ENCODE data around the gene TYRO3. TPM values are rescaled to one million over a fixed set of nuclear protein-coding genes. Genes with fewer than 3 reads are reported as not detected.
A peak's percentile ranks its signal among the peaks of the same experiment; 100 is the strongest.
"Not testable (repeated sequence)": the region's sequence is repeated elsewhere in the genome, so short reads cannot be mapped to it uniquely, and the experiment has no call there.

TYRO3 gene
- total and polyA plus RNA-seq, 3 donors from 2014 or later, result 99.0 to 156 (median 107) TPM

DNA sequence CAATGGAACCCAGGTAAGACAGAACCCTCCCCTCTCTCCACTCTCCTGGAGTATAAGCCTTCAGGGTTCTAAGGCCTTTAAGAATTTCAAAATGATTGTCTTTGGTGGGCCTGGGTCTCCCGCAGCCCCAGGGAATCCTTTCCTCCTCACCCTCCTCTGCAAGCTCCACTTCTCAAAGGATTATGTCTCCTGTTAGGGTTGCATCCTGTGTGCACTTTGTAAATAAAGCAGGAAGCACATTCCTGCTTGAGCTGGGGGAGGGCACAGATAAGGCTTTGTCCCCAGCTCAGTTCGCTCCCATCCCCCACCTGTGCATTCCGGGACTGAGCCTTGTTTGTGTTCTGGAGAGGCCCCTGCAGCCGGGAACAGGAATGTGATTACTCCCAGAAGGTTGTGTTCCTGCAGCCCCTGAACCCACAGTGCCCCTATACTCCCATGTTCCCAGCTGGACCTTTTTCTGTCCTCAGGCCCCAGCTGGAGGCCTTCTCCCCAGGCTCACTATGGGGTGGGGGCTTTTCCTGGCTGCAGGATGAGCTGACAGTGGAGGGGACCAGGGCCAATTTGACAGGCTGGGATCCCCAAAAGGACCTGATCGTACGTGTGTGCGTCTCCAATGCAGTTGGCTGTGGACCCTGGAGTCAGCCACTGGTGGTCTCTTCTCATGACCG is 9.5 kb downstream of the TYRO3 start:
- peaks cover 73% of the 10 kb centered on the region for H3K4me1 ChIP-seq
- H3K36me3 ChIP-seq (ENCODE audit: low read depth, missing control alignments), result no peaks in the 10 kb centered on the region
- no peak for TF ChIP-seq POLR2A (IDR thresholded peaks at IDR 0.05)
- TF ChIP-seq, protein P1, sequence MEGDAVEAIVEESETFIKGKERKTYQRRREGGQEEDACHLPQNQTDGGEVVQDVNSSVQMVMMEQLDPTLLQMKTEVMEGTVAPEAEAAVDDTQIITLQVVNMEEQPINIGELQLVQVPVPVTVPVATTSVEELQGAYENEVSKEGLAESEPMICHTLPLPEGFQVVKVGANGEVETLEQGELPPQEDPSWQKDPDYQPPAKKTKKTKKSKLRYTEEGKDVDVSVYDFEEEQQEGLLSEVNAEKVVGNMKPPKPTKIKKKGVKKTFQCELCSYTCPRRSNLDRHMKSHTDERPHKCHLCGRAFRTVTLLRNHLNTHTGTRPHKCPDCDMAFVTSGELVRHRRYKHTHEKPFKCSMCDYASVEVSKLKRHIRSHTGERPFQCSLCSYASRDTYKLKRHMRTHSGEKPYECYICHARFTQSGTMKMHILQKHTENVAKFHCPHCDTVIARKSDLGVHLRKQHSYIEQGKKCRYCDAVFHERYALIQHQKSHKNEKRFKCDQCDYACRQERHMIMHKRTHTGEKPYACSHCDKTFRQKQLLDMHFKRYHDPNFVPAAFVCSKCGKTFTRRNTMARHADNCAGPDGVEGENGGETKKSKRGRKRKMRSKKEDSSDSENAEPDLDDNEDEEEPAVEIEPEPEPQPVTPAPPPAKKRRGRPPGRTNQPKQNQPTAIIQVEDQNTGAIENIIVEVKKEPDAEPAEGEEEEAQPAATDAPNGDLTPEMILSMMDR (IDR thresholded peaks at IDR 0.05), result peak in 1 of 3 experiments; percentile 9
- H3K27me3 ChIP-seq, result no peaks in the 10 kb centered on the region
- H3K27ac ChIP-seq, result peak overlapping the region; percentile 72 to 76
- DNase-seq, result peak; percentile 95
- intact Hi-C loops (cut with DNase I; ENCODE audit: low total_unique reads), result no loop called here
- H3K9me3 ChIP-seq, result no peaks in the 10 kb centered on the region
- WGBS, 2 donors, result 31 to 33% methylated on average over 7 to 8 of the region's 8 CpGs
- H3K4me3 ChIP-seq, result no peak overlapping the region

GRCh38 chr15:41569232-41569631 is 10.2 kb downstream of the TYRO3 start:
- Histone ChIP-seq H3K4me1 (peaks cover 65% of the 10 kb centered on the region), H3K27ac (peak overlapping the region; percentile 72 to 76)
- H3K4me3 ChIP-seq; H3K36me3 ChIP-seq (ENCODE audit: low read depth, missing control alignments); intact Hi-C loops (cut with DNase I; ENCODE audit: low total_unique reads); H3K9me3 ChIP-seq; DNase-seq; H3K27me3 ChIP-seq: not testable (repeated sequence)
- WGBS, 2 donors, result 44 to 88% methylated on average over 1 of the region's 1 CpG

- no peak for TF ChIP-seq POLR2A (IDR thresholded peaks at IDR 0.05)
- TF ChIP-seq, protein P1 (IDR thresholded peaks at IDR 0.05), result no peak
- intact Hi-C loops (cut with DNase I; ENCODE audit: low total_unique reads), result no loop called here
- no peaks in the 10 kb centered on the region for H3K27me3 ChIP-seq
These were observed 11.8 kb downstream of the TYRO3 start for GRCh38 chr15:41570764-41571163.

DNA sequence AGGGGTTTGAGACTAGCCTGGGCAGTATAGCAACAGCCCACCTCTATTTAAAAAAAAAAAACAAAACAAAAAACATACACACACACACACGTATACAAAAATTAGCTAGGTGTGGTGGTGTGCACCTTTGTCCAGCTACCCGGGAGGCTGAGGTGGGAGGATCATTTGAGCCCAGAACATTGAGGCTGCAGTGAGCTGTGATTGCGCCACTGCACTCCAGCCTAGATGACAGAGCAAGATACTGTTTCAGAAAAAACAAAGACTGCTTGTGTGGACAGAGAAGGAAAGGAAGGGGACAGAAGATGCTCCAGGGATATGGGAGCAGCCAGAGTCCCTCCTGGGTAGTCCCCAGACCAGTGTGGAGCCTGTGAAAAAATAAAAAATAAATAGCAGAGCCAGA is 12.9 kb downstream of the TYRO3 start:
- Histone ChIP-seq H3K27ac (peak overlapping the region in 1 of 2 donors; percentile 76), H3K4me1 (peaks cover 45% of the 10 kb centered on the region), H3K27me3 (no peaks in the 10 kb centered on the region), H3K9me3 (no peaks in the 10 kb centered on the region), H3K36me3 (ENCODE audit: low read depth, missing control alignments) (no peaks in the 10 kb centered on the region), H3K4me3 (no peak overlapping the region)
- 74% methylated on average over 3 of the region's 3 CpGs for WGBS, 2 donors
- TF ChIP-seq, protein P1 (IDR thresholded peaks at IDR 0.05), result no peak
- TF ChIP-seq POLR2A (IDR thresholded peaks at IDR 0.05), result no peak
- intact Hi-C loops (cut with DNase I; ENCODE audit: low total_unique reads), result no loop called here
- no peak for DNase-seq

More at GRCh38 chr15:41570764-41571163, 11.8 kb downstream of the TYRO3 start:
- Histone ChIP-seq H3K27ac (peak overlapping the region; percentile 72 to 76), H3K36me3 (ENCODE audit: low read depth, missing control alignments) (no peaks in the 10 kb centered on the region), H3K9me3 (no peaks in the 10 kb centered on the region), H3K4me1 (peaks cover 57% of the 10 kb centered on the region), H3K4me3 (no peak overlapping the region)
- DNase-seq, result no peak
- WGBS, 2 donors, result 34 to 73% methylated on average over 3 of the region's 3 CpGs

DNA sequence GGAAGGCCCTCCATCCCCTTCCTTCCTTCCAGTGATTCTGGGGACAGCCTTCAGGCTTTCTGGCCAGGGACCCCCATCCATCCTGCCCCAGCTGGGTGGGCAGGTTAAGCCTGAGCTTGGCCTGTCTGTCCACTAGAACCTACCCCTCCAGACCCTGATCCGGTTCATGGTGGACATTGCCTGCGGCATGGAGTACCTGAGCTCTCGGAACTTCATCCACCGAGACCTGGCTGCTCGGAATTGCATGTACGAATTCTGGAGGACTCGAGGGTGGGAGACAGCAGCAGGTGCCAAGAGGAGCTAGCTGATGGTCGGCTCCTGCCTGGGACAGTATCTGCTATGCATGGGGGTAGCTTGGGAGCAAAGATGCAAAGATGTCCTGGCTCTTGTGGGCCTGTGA is 13.9 kb downstream of the TYRO3 start:
- Histone ChIP-seq H3K27ac (peak overlapping the region in 1 of 2 donors; percentile 32), H3K4me3 (no peak overlapping the region), H3K27me3 (no peaks in the 10 kb centered on the region), H3K36me3 (ENCODE audit: low read depth, missing control alignments) (no peaks in the 10 kb centered on the region), H3K4me1 (peaks cover 36% of the 10 kb centered on the region), H3K9me3 (no peaks in the 10 kb centered on the region)
- intact Hi-C loops (cut with DNase I; ENCODE audit: low total_unique reads), result no loop called here
- TF ChIP-seq, protein P1 (IDR thresholded peaks at IDR 0.05), result no peak
- TF ChIP-seq POLR2A (IDR thresholded peaks at IDR 0.05), result no peak
- DNase-seq, result no peak
- 82 to 93% methylated on average over 3 to 8 of the region's 8 CpGs for WGBS, 2 donors

All from testis (tissue), 3 donors.